ENCODE results near the gene BLM.

DNA sequence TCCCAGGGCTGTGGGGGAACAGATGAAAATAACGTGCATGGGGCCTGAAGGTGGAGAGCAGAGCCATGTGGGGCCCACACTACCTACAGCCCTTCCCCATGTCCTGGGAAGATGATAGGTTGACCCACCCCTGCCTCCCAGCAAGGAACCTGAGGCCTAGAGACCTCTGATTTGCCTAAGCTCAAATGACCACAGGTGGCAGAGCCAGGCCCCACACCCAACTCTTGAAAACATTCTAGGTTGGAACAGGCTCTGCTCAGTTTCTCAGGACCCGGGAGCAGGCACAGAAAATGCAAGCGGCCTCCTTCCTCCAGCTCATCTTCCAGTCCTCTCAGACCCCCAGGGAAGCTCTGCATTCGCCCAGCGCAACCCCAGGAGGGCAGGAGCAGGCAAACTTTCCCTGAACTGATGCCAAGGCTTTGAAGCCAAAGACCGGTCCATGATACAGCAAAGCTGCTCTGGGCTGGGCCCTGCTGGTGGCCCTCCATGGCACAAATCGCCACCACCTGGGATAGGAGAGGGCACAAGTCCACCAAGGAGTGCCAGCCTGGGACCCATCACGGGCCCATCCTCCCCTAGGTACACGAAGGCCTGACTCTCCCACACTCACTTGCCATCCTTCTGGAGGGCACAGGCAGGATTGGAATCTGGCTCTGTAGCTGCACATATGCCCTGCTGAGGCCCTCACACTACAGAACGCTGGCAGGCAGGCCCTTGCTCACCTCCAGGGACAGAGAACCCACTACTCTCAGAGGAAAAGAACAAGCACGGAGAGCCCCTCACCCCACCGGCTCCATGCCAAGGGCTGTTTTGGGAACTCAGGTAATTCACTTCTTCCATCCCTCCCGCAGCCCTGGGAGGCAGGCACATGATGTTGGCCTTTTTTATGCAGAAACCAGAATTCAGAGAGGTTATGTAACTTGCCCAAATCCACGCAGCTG lies 100.2 kb downstream of the BLM start:
- TF ChIP-seq, protein P1, sequence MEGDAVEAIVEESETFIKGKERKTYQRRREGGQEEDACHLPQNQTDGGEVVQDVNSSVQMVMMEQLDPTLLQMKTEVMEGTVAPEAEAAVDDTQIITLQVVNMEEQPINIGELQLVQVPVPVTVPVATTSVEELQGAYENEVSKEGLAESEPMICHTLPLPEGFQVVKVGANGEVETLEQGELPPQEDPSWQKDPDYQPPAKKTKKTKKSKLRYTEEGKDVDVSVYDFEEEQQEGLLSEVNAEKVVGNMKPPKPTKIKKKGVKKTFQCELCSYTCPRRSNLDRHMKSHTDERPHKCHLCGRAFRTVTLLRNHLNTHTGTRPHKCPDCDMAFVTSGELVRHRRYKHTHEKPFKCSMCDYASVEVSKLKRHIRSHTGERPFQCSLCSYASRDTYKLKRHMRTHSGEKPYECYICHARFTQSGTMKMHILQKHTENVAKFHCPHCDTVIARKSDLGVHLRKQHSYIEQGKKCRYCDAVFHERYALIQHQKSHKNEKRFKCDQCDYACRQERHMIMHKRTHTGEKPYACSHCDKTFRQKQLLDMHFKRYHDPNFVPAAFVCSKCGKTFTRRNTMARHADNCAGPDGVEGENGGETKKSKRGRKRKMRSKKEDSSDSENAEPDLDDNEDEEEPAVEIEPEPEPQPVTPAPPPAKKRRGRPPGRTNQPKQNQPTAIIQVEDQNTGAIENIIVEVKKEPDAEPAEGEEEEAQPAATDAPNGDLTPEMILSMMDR (IDR thresholded peaks at IDR 0.05), result no peak
- no peak for TF ChIP-seq EP300 (IDR thresholded peaks at IDR 0.05)
- TF ChIP-seq EHMT2 (IDR thresholded peaks at IDR 0.05; ENCODE audit: low read depth), result no peak
- TF ChIP-seq HDAC2 (IDR thresholded peaks at IDR 0.05), result no peak
- TF ChIP-seq CHD2 (IDR thresholded peaks at IDR 0.05; ENCODE audit: low read length, partially characterized antibody), result no peak
